Measurements from ENCODE around the gene MST1.

The MST1 gene

DNA sequence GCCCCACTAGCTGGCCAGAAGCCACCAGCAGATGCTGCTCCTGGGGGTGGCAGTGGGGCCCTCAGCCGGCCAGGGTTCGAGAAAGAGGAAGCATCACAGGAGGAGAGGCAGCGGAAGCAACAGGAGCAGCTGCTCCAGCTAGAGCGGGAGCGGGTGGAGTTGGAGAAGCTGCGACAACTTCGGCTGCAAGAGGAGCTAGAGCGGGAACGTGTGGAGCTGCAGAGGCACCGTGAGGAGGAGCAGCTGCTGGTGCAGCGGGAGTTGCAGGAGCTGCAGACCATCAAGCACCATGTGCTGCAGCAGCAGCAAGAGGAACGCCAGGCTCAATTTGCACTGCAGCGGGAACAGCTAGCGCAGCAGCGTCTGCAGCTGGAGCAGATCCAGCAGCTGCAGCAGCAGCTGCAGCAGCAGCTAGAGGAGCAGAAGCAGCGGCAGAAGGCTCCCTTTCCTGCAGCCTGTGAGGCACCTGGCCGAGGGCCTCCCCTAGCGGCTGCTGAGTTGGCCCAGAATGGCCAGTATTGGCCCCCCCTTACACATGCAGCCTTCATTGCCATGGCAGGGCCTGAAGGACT is 32.6 kb downstream of the MST1 start:
- DNase-seq (ENCODE audit: low read depth in 2 of 2): no peak

DNA sequence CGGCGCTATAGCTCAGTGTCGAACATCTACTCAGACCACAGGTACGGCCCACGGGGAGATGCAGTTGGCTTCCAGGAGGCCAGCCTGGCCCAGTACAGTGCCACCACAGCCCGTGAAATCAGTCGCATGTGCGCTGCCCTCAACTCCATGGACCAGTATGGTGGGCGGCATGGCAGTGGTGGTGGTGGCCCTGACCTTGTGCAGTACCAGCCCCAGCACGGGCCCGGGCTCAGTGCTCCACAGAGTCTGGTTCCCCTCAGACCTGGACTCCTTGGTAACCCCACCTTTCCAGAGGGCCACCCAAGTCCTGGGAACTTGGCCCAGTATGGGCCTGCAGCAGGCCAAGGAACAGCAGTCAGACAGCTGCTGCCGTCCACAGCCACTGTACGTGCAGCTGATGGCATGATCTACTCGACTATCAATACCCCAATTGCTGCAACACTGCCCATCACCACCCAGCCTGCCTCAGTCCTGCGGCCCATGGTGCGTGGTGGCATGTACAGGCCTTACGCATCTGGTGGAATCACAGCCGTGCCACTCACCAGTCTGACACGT is 33.5 kb downstream of the MST1 start:
- DNase-seq (ENCODE audit: low read depth in 2 of 2): no peak

DNA sequence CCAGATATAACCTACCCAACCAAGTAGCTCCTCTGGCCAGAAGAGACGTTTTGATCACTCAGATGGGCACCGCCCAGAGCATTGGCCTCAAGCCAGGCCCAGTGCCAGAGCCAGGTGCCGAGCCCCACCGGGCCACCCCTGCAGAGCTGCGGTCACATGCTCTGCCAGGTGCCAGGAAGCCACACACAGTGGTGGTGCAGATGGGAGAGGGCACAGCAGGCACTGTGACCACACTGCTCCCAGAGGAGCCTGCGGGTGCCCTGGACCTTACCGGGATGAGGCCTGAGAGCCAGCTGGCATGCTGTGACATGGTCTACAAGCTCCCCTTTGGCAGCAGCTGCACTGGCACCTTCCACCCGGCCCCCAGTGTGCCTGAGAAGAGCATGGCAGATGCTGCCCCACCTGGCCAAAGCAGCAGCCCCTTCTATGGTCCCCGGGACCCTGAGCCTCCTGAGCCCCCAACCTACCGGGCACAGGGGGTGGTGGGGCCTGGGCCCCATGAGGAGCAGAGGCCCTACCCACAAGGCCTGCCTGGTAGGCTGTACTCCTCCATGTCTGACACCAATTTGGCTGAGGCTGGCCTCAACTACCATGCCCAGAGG is 34.2 kb downstream of the MST1 start:
- DNase-seq (ENCODE audit: low read depth in 2 of 2): no peak

DNA sequence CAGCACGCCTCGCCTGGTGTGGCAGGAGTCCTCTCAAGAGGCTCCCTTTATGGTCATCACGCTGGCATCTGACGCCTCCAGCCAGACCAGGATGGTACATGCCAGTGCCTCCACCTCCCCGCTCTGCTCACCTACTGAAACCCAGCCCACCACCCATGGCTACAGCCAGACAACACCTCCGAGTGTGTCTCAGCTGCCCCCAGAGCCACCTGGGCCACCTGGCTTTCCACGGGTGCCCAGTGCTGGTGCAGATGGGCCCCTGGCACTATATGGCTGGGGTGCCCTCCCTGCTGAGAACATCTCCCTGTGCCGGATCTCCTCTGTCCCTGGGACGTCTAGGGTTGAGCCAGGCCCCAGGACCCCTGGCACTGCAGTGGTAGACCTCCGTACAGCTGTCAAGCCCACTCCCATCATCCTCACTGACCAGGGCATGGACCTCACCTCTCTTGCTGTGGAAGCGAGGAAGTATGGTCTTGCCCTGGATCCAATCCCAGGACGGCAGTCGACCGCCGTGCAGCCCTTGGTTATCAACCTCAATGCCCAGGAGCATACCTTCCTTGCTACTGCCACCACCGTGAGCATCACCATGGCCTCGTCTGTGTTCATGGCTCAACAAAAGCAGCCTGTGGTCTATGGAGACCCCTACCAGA is 35.0 kb downstream of the MST1 start:
- no peak for DNase-seq (ENCODE audit: low read depth in 2 of 2)

DNA sequence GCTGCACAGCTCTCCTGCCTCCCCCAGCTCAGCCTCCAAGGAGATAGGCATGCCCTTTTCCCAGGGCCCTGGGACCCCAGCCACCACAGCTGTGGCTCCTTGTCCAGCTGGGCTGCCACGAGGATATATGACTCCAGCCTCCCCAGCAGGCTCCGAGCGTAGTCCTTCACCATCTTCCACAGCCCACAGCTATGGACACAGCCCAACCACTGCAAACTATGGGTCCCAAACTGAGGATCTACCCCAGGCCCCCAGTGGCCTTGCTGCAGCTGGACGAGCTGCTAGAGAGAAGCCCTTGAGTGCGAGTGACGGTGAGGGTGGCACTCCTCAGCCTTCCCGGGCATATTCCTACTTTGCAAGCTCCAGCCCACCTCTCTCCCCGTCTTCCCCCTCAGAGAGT is 35.7 kb downstream of the MST1 start:
- no peak for DNase-seq (ENCODE audit: low read depth in 2 of 2)

GRCh38 chr3:49652903-49653415 is 36.3 kb downstream of the MST1 start:
- no peak for DNase-seq (ENCODE audit: low read depth in 2 of 2)

DNA sequence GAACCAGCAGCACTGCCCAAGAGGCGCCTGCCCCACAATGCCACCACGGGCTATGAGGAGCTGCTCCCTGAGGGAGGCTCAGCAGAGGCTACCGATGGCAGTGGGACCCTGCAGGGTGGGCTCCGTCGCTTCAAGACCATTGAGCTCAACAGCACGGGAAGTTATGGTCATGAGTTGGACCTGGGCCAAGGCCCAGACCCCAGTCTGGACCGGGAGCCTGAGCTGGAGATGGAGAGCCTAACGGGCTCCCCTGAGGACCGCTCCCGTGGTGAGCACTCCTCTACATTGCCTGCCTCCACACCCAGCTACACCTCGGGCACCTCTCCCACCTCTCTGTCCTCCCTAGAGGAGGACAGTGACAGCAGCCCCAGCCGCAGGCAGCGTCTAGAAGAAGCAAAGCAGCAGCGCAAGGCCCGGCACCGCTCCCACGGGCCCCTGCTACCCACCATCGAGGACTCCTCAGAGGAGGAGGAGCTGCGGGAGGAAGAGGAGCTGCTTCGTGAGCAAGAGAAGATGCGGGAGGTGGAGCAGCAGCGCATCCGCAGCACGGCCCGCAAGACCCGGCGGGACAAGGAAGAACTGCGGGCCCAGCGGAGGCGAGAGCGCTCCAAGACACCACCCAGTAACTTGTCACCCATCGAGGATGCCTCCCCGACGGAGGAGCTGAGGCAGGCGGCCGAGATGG is 36.9 kb downstream of the MST1 start:
- DNase-seq (ENCODE audit: low read depth in 2 of 2): no peak

- DNase-seq (ENCODE audit: low read depth in 2 of 2): no peak
These were observed 38.6 kb downstream of the MST1 start for GRCh38 chr3:49650637-49651036.

GRCh38 chr3:49650177-49650576 is 39.1 kb downstream of the MST1 start:
- DNase-seq (ENCODE audit: low read depth in 2 of 2): no peak

DNA sequence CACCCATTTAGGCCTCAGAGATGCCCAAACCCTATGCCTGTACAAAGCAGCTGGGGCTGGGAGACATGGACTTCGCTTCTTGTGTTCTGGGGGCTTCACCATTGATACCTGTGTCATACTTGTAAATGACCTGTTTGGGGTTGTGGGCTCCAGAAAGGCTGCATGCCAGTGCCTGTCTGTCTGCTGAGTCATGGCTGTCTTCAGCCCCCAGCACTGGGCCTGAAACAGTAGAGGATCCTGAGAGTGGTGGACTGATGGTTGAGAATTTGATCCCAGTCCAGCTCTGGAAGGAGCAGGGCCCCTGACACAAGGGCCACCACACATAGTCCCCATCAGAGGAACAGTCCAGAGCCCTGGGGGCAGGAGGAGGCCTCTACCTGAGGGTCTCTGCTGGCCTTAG is 39.7 kb downstream of the MST1 start:
- DNase-seq (ENCODE audit: low read depth in 2 of 2): no peak

- no peak for DNase-seq (ENCODE audit: low read depth in 2 of 2)
These were observed 40.8 kb downstream of the MST1 start for GRCh38 chr3:49648354-49649019.

- no peak for DNase-seq (ENCODE audit: low read depth in 2 of 2)
These were observed 41.5 kb downstream of the MST1 start for GRCh38 chr3:49647741-49648140.

- no peak for DNase-seq (ENCODE audit: low read depth in 2 of 2)
These were observed 43.0 kb downstream of the MST1 start for GRCh38 chr3:49646236-49646635.

DNA sequence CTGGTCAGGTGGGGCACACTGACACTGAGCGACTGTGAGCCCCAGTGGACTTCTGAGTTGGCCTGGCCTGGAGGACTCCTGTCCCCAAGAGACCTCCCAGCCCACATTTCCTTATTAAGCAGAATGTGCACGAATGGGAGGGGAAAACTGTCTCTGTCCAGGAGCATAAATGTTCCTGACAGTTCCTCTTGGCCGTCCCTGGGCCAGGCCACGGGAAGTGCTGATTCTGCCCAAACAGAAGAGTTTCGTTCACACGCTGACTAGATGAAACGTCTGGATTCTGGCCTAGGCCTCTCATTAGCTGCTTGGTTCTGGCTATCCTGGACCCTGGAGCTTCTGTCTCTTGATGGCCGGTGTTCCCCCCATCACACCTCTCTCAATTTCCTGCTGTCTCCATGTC is 44.6 kb downstream of the MST1 start:
- DNase-seq (ENCODE audit: low read depth in 2 of 2): no peak

GRCh38 chr3:49642708-49643145 is 46.5 kb downstream of the MST1 start:
- no peak for DNase-seq (ENCODE audit: low read depth in 2 of 2)

DNA sequence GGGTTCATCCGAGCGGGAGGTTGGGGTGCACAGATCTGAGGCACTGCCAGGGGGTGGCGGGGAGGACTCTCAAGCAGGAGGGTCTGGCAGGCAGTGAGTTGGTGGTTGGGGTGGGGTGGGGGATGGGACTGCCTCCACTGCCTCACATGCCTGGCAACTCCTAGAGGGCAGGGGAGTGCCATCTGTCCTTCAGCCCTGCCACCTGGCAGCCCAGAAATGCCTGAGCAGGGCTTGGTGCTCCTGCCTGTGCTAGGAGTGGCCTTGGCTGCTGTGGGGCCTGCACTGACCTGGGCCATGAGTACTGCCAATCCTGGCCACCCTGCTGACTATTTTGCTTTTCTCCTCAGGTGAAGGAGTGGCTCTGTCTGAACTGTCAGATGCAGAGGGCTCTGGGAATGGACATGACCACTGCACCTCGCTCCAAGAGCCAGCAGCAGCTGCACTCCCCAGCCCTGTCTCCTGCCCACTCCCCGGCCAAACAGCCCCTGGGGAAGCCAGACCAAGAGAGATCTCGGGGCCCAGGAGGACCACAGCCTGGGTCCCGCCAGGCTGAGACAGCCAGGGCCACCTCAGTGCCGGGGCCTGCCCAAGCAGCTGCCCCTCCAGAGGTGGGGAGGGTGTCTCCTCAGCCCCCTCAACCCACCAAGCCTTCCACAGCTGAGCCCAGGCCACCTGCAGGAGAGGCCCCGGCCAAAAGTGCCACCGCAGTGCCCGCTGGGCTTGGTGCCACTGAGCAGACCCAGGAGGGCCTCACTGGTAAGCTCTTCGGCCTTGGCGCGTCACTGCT is 47.2 kb downstream of the MST1 start:
- DNase-seq (ENCODE audit: low read depth in 2 of 2): no peak

DNA sequence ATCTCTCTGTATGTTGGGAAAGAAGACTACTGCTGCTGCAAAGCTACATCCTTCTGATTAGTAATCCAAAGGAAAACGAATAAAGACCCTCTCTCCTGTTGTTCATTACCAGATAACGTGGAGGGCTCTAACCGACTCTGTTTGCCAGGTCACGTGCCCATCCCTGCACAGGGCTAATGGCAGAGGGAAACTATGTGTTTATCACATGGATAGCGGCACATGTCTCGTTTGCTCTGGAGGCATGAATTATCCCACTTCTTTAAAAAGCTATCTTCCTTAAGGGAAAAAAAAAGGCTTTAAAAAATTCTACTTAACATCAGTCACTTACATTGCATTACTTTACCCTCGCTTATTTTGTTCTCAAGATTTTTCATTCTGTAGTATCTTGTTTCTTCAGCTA is 48.0 kb downstream of the MST1 start:
- no peak for DNase-seq (ENCODE audit: low read depth in 2 of 2)

DNA sequence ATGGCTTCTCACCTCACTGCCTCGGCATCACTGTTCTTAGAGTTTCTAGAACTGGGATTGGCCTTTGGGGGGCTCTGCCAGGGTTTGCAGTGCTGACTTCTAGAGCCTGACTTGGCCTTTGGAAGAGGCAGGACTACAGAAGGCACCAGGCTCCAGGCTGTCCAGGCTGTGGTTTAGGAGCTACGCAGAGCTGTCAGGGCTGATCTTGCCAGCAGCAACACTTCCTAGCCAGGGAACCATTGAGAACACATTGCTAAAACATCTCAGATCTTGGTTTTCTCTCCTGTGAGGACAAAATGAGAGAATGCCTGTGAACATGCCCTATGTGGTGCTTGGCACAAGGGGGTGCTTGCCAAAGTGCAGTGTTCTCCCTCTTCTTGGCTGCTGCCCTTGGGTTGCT is 49.7 kb downstream of the MST1 start:
- no peak for DNase-seq (ENCODE audit: low read depth in 2 of 2)

GRCh38 chr3:49638445-49638844 is 50.8 kb downstream of the MST1 start:
- no peak for DNase-seq (ENCODE audit: low read depth in 2 of 2)

GRCh38 chr3:49636883-49637609 is 52.2 kb downstream of the MST1 start:
- no peak for DNase-seq (ENCODE audit: low read depth in 2 of 2)
